ENCODE results near the gene VPS45.
A peak's percentile ranks its signal among the peaks of the same experiment; 100 is the strongest.
"Not testable (repeated sequence)": the region's sequence is repeated elsewhere in the genome, so short reads cannot be mapped to it uniquely, and the experiment has no call there.

The VPS45 gene

DNA sequence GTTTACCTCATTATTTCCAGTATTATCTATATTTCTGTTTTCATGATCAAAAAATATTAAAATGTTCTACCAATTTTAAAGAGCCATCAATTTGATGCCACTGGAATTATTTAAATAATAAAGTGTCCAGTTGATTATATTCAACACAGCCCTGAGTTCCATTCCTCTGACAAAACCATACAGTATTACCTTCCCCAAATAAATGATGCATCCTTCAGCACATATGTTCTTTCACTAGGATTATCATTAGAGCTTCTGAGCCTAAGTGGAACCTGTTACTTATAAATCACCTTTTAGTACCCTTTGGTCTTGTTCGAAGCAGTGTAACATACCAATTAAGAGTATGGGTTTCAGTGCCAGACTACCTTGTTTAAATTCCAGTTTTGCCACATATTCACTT, 64.8 kb downstream of the VPS45 start:
- no peak for DNase-seq (ENCODE audit: low read depth in 2 of 2)

DNA sequence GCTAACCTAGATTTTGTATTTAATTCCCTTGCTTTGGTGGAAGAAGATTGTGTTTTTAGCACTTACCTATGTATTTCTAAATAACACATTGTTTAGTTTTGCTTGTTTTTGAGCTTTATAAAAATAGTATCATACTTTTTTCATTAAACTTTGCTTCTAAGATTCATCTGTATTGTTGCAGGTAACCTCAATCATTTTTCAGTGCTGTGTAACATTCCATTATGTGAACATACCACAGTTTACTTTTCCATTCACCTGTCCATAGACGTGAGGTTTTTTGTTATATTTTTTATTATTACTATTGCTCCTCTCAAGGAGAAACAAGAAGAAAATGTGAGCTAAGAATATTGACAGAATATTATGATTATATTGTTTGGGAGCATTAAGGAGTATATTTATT, 67.0 kb downstream of the VPS45 start:
- no peak for DNase-seq (ENCODE audit: low read depth in 2 of 2)

DNA sequence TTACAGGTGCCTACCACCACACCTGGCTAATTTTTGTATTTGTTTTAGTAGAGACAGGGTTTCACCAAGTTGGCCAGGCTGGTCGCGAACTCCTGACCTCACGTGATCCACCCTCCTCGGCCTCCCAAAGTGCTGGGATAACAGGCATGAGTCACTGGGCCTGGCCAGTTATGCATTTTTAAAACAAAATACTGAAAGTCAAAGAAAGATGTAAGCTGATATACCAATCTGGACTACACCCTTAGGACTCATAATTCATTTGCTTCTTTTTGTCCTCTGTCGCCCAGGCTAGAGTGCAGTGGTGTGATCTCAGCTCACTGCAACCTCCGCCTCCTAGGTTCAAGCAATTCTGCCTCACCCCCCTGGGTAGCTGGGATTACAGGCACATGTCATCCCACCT, 67.8 kb downstream of the VPS45 start:
- DNase-seq (ENCODE audit: low read depth in 2 of 2): not testable (repeated sequence)

- DNase-seq (ENCODE audit: low read depth in 2 of 2): no peak
These were observed 70.5 kb downstream of the VPS45 start for GRCh38 chr1:150138044-150138443.

DNA sequence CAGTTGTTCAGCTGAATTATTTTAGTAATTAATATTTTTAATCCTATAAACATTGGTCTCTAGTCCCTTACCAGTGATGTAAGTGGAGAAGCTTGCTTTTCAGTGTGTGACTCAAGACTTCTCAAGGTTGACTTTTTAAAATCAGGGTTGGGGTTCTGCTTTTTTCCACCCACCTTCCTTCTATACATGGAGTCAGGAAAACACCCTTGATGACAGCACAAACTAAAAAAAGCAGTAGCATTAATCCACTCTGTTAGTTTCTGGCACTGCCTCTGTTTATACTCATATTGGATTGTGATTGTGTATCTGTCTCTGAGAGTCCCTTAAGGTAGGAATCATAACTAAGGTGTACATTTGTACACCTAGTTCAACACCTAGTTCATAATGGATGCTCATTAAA, 73.9 kb downstream of the VPS45 start:
- DNase-seq (ENCODE audit: low read depth in 2 of 2): no peak

- DNase-seq (ENCODE audit: low read depth in 2 of 2): no peak
These were observed 74.5 kb downstream of the VPS45 start for GRCh38 chr1:150142083-150142482.

DNA sequence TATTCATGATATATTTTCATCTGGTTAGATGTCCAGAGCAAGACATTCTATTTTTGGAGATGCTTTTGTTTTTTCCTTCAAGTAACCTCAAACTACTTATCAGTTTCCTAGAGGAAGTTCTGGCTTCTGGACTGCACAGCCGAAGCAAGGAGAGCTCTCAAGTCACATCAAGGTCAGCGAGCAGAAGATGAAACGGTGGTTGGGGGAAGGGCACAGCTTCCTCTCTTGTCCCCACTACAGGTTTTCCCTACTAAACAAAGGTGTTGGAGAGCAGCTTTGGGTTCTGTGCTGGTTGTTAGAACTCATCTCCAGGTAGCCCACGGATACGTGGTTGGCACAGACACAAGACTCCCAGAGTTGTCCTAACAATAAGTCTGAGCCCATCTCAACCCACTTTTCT, 77.0 kb downstream of the VPS45 start:
- DNase-seq (ENCODE audit: low read depth in 2 of 2): no peak

DNA sequence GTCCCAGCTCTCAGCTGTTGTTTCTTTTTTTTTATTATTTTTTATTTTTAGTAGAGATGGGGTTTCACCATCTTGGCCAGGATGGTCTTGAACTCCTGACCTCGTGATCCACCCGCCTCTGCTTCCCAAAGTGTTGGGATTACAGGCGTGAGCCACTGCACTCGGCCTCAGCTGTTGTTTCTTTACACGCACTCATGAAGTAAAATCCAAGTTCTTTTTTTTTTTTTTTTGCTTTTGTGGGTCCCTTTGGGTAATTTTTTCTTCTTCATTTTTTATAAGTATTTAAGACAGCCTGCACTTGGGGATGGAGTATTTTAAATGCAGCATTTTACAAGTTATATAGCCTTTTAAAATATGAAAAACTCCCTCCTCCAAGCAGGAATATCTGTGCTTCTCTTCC, 78.4 kb downstream of the VPS45 start:
- DNase-seq (ENCODE audit: low read depth in 2 of 2): not testable (repeated sequence)

DNA sequence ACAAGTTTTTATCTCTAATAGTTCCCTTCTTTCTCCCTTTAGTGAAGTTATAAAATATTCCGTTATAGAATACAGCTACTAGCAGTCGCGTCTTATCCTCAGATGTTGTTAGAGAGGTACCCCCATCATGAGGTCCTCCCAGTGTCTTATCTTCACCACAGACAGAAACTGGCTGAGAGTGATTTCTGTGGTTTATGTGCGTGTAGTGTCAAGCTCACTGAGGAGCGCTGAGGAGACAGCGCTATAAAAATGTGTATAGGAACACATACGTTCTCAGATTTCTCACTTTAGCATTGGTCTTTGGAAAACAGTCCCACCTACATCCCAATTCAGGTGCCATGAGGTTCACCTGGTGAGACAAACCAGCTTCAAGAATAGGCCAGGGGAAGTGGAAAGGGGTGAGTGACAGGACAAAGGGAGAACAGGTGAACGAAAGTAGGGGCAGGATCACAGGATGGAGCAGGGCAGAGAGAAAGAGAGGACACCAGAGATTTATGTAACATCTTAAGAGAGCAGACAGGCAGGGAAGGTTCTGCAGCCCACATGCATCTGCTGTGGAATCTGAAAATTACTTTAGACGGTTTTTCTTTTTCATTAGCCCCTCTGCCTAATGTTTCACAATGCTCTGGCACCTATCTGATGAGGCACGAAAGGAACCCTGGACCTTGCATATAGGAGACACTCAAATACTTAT, 79.4 kb downstream of the VPS45 start:
- no peak for DNase-seq (ENCODE audit: low read depth in 2 of 2)

- DNase-seq (ENCODE audit: low read depth in 2 of 2): no peak
These were observed 81.3 kb downstream of the VPS45 start for GRCh38 chr1:150148837-150149270.

- DNase-seq (ENCODE audit: low read depth in 2 of 2): peak; percentile 72
These were observed 81.9 kb downstream of the VPS45 start, which contains the start of gene PLEKHO1 for GRCh38 chr1:150149271-150150132. Gene PLEKHO1 (plus strand): TSS chr1:150149916. CDS start chr1:150150258, 342 bp downstream.

DNA sequence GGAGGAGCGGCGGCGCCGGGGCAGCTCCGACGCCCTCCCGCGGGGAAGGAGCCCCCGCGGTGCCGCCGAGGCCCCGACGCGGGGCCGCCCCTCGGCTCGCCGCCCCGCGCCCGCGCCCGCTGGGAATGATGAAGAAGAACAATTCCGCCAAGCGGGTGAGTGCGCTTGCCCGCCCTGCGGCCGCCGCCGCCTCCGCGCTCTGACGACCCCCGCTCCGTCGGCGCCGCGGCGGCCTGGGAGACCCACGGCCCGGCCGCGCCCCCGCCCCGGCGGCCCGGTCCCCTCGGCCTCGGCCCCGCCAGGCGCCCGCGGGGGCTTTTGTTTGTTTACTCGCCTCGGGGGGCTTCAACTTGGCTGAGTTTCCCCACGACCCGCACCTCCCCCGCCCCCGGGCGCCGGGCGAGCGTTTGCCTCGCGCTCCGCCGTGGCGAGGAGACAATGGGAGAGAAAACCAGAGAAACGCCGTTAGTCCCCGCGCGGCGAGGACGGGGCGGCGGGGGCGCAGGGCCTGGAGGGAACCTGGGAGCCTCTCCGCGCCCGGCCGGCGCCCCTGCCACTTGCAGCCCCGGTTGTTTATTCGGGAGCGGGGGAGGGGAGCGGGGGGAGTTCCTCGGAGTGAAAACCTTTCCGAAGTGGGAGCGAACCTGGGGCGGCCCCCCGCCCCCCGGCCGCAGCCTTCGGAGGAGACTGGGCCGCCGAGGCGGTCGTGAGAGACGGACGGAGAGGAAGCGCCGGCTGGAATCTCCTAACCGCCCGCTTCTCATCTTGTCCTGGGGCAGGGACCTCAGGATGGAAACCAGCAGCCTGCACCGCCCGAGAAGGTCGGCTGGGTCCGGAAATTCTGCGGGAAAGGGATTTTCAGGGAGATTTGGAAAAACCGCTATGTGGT, 82.8 kb downstream of the VPS45 start:
- DNase-seq (ENCODE audit: low read depth in 2 of 2): no peak

GRCh38 chr1:150151291-150152181, 84.0 kb downstream of the VPS45 start:
- DNase-seq (ENCODE audit: low read depth in 2 of 2): no peak

DNA sequence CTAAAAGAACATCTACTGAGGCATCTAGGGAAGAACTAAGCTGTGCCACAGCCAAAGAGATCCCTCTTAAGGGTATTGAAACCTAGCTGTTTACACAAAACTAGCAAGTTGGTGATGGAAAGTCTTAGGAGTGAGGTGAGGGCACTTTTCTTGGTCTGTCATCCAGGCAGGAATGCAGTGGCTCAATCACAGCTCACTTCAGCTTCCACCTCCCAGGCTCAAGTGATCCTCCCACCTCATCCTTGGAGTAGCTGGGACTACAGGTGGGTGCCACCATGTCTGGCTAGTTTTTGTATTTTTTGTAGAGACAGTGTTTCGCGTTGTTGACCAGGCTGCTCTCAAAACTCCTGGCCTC, 84.6 kb downstream of the VPS45 start:
- no peak for DNase-seq (ENCODE audit: low read depth in 2 of 2)

- no peak for DNase-seq (ENCODE audit: low read depth in 2 of 2)
These were observed 85.3 kb downstream of the VPS45 start for GRCh38 chr1:150152772-150153456.

DNA sequence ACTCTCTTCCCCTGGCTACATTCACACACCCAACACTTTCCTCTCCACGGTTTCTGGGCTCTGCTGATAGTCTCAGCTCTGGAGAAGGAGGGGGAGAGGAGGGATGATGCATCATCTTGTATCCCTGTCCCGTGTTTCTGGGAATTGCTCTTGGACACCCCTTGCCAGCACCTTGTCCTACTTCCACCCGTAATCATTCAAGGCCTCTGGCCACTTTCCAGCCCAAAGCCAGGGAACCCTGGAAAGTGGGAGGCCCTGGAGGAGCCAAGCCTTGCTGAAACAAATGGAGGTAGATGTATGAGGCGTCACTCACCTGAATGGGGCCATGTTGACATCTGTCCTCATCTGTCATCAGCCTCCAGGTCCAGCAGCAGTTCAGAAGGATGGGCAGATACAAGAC, 86.6 kb downstream of the VPS45 start:
- DNase-seq (ENCODE audit: low read depth in 2 of 2): no peak

- no peak for DNase-seq (ENCODE audit: low read depth in 2 of 2)
These were observed 88.0 kb downstream of the VPS45 start for GRCh38 chr1:150155413-150156071.

- DNase-seq (ENCODE audit: low read depth in 2 of 2): no peak
These were observed 89.5 kb downstream of the VPS45 start for GRCh38 chr1:150156868-150157603.

- DNase-seq (ENCODE audit: low read depth in 2 of 2): no peak
These were observed 92.0 kb downstream of the VPS45 start for GRCh38 chr1:150159550-150159949.
